Type B pancreatic cell (in vitro differentiated cells): ENCODE data around the gene COL5A3. TPM values are rescaled to one million over a fixed set of nuclear protein-coding genes. Genes with fewer than 3 reads are reported as not detected.
"Not testable (repeated sequence)": the region's sequence is repeated elsewhere in the genome, so short reads cannot be mapped to it uniquely, and the experiment has no call there.

ENCODE experiments used
- DNase-seq: peaks from one replicate; pipeline ENCODE4 v3.0.0; 2021; ENCODE audit warnings: mixed read lengths; ENCODE audit not compliant: unreplicated experiment; ENCODE audit errors: extremely low spot score
- H3K27ac Mint-ChIP-seq: 2 replicates; pipeline ENCODE4 v1.8.0; 2021; ENCODE audit warnings: mild to moderate bottlenecking, mixed read lengths
- H3K27me3 Mint-ChIP-seq: 2 replicates; pipeline ENCODE4 v1.8.0; 2021; ENCODE audit warnings: mixed read lengths
- H3K36me3 Mint-ChIP-seq: 2 replicates; pipeline ENCODE4 v1.8.0; 2021; ENCODE audit warnings: mixed read lengths
- H3K4me1 Mint-ChIP-seq: one replicate; pipeline ENCODE4 v1.8.0; 2021; ENCODE audit warnings: mixed read lengths; ENCODE audit not compliant: unreplicated experiment
- H3K4me3 Mint-ChIP-seq: 2 replicates; pipeline ENCODE4 v1.8.0; 2021; ENCODE audit warnings: mild to moderate bottlenecking, mixed read lengths
- H3K9me3 Mint-ChIP-seq: 2 replicates; pipeline ENCODE4 v1.8.0; 2021; ENCODE audit warnings: mixed read lengths
- CTCF ChIP-seq: fragments of 200-600 bp; sonication (generic); conservative IDR thresholded peaks from 2 replicates; pipeline ENCODE4 v1.5.0; 2021; ENCODE audit warnings: antibody characterized with exemption, mild to moderate bottlenecking
- total RNA-seq: library from RNA; stranded (reverse); gene quantifications from 2 replicates; pipeline ENCODE4 v1.2.1, GENCODE V29; 2021; ENCODE audit warnings: low replicate concordance

Gene COL5A3
- total RNA-seq, 1 donor from 2014 or later = 6.2 TPM

DNA sequence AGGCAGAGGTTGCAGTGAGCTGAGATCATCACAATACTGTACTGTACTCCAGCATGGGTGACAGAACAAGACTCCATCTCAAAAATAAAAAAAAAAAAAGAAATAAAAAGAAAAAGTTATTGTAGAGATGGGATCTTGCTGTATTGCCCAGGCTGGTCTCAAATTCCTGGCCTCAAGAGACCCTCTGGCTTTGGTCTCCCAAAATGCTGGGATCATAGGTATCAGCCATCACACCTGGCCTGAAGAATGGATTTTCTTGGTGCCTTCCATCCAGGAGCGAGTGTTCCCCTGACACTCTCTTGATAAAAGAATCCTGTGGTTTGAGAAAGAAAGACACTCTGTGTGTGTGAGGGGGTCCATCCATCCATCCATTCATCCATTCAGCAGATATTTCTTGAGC is 78.7 kb downstream of the COL5A3 start:
- H3K27ac Mint-ChIP-seq = no peak overlapping the region

GRCh38 chr19:9923440-9923839 is 86.9 kb downstream of the COL5A3 start:
- no peaks in the 10 kb centered on the region for H3K9me3 Mint-ChIP-seq
- H3K27me3 Mint-ChIP-seq = no peaks in the 10 kb centered on the region
- no peak overlapping the region for H3K27ac Mint-ChIP-seq
- H3K4me1 Mint-ChIP-seq = no peaks in the 10 kb centered on the region
- no peak for DNase-seq
- H3K36me3 Mint-ChIP-seq = peaks cover 3% of the 10 kb centered on the region
- no peak overlapping the region for H3K4me3 Mint-ChIP-seq
- TF ChIP-seq CTCF = no peak

More for the DNA sequence above, 78.7 kb downstream of the COL5A3 start:
- no peaks in the 10 kb centered on the region for H3K9me3 Mint-ChIP-seq
- peaks cover 4% of the 10 kb centered on the region for H3K36me3 Mint-ChIP-seq
- H3K4me3 Mint-ChIP-seq = no peak overlapping the region
- TF ChIP-seq CTCF = no peak
- DNase-seq = no peak
- H3K27me3 Mint-ChIP-seq = peaks cover 17% of the 10 kb centered on the region
- H3K4me1 Mint-ChIP-seq = peaks cover 27% of the 10 kb centered on the region

GRCh38 chr19:9922782-9923379 is 87.4 kb downstream of the COL5A3 start:
- H3K27me3 Mint-ChIP-seq, H3K4me3 Mint-ChIP-seq, DNase-seq, H3K36me3 Mint-ChIP-seq, H3K9me3 Mint-ChIP-seq, H3K27ac Mint-ChIP-seq, H3K4me1 Mint-ChIP-seq: not testable (repeated sequence)

GRCh38 chr19:9917321-9917720 is 93.0 kb downstream of the COL5A3 start:
- H3K4me3 Mint-ChIP-seq = peak overlapping the region; percentile 30
- peaks cover 13% of the 10 kb centered on the region for H3K4me1 Mint-ChIP-seq
- TF ChIP-seq CTCF = no peak
- peaks cover 5% of the 10 kb centered on the region for H3K27me3 Mint-ChIP-seq
- H3K9me3 Mint-ChIP-seq = no peaks in the 10 kb centered on the region
- no peaks in the 10 kb centered on the region for H3K36me3 Mint-ChIP-seq
- DNase-seq = no peak
- H3K27ac Mint-ChIP-seq = peak overlapping the region; percentile 39

GRCh38 chr19:9916719-9917118 is 93.6 kb downstream of the COL5A3 start:
- H3K4me1 Mint-ChIP-seq = peaks cover 13% of the 10 kb centered on the region
- TF ChIP-seq CTCF = no peak
- H3K9me3 Mint-ChIP-seq = no peaks in the 10 kb centered on the region
- H3K27ac Mint-ChIP-seq = peak overlapping the region; percentile 39
- no peak for DNase-seq
- peak overlapping the region; percentile 26 for H3K4me3 Mint-ChIP-seq
- H3K36me3 Mint-ChIP-seq = no peaks in the 10 kb centered on the region
- peaks cover 5% of the 10 kb centered on the region for H3K27me3 Mint-ChIP-seq

DNA sequence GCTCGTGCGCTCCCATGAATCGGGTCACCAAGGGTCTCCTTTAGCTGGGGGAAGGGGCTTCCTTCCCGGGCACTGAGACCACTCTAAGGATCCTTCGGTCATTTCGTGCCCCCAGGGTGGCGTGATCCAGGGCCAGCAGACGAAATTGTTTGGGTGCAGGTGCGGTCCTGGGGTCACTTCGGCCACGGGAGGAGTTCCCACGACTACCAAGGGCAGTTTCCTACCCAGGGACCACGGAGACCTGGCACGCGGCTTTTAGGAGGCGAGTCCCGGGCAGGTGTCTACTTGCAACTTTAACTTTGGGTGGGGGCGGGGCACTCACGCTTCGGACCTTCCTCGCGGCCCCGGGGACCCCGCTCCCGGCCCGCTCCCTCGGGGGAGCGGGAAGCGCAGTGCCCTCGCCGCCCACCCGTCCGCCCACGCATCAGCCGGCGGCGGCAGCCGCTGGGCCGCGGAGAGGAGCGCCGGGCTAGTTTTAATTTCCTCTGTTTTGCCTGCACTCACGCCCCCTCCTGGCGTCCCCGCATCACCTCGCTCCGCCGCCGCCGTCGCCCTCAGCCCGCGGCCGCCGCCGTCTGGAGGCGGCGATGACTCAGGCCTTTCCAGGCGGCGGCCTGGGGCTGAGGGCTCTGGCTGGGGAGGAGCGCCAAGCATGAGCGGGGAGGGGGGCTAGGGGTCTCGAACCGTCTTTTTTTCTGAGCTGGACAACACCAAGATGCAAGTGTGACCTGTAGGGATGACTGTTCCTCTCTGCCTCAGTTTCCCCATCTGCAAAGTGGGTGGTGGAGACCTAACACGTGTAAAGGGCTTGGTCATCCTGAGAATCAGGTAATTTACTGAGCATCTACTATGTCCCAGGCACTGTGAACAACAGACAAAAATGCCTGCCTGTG is 95.7 kb downstream of the COL5A3 start:
- H3K27me3 Mint-ChIP-seq = peaks cover 5% of the 10 kb centered on the region
- H3K36me3 Mint-ChIP-seq = no peaks in the 10 kb centered on the region
- DNase-seq = peak; percentile 83
- peak; percentile 76 for TF ChIP-seq CTCF
- H3K4me1 Mint-ChIP-seq = peaks cover 13% of the 10 kb centered on the region
- no peaks in the 10 kb centered on the region for H3K9me3 Mint-ChIP-seq
- H3K27ac Mint-ChIP-seq = peak overlapping the region; percentile 49
- peak overlapping the region; percentile 84 for H3K4me3 Mint-ChIP-seq
